ENCODE results near the gene GNAL.

Gene GNAL

GRCh38 chr18:11739893-11740292, 50.8 kb downstream of the GNAL start:
- TF ChIP-seq BACH2 (CRISPR knock-in tag; IDR thresholded peaks at IDR 0.05; ENCODE audit: borderline replicate concordance) (no peak), CREB5 (CRISPR knock-in tag; IDR thresholded peaks at IDR 0.05; ENCODE audit: low read depth) (no peak), TCF4 (CRISPR knock-in tag; IDR thresholded peaks at IDR 0.05; ENCODE audit: borderline replicate concordance) (no peak), GLIS3 (CRISPR knock-in tag; IDR thresholded peaks at IDR 0.05) (no peak), RARB (CRISPR knock-in tag; IDR thresholded peaks at IDR 0.05) (no peak), ZFP30 (CRISPR knock-in tag; IDR thresholded peaks at IDR 0.05) (no peak), ESRRG (CRISPR knock-in tag; IDR thresholded peaks at IDR 0.05) (no peak), CSDC2 (CRISPR knock-in tag; IDR thresholded peaks at IDR 0.05) (no peak), POU6F1 (CRISPR knock-in tag; IDR thresholded peaks at IDR 0.05; ENCODE audit: borderline replicate concordance, low read depth) (no peak), ISL1 (CRISPR knock-in tag; IDR thresholded peaks at IDR 0.05) (no peak), ZNF70 (CRISPR knock-in tag; IDR thresholded peaks at IDR 0.05) (no peak)
- ATAC-seq, result no peak

- no peak for ATAC-seq
- TF ChIP-seq POU6F1 (CRISPR knock-in tag; IDR thresholded peaks at IDR 0.05; ENCODE audit: borderline replicate concordance, low read depth), result no peak
- no peak for TF ChIP-seq CSDC2 (CRISPR knock-in tag; IDR thresholded peaks at IDR 0.05)
- no peak for TF ChIP-seq ARNTL (CRISPR knock-in tag; IDR thresholded peaks at IDR 0.05; ENCODE audit: borderline replicate concordance, low read depth)
- TF ChIP-seq PPARA (CRISPR knock-in tag; IDR thresholded peaks at IDR 0.05; ENCODE audit: borderline replicate concordance), result no peak
- no peak for TF ChIP-seq SNAI2 (CRISPR knock-in tag; IDR thresholded peaks at IDR 0.05)
- TF ChIP-seq ZNF565 (CRISPR knock-in tag; conservative IDR thresholded peaks at IDR 0.05; ENCODE audit: low read depth), result no peak
- TF ChIP-seq OSR1 (CRISPR knock-in tag; IDR thresholded peaks at IDR 0.05), result no peak
- TF ChIP-seq GLIS3 (CRISPR knock-in tag; IDR thresholded peaks at IDR 0.05), result no peak
- no peak for TF ChIP-seq ZFP30 (CRISPR knock-in tag; IDR thresholded peaks at IDR 0.05)
- TF ChIP-seq TSHZ2 (CRISPR knock-in tag; IDR thresholded peaks at IDR 0.05), result no peak
- TF ChIP-seq RARB (CRISPR knock-in tag; IDR thresholded peaks at IDR 0.05), result no peak
- TF ChIP-seq ESRRG (CRISPR knock-in tag; IDR thresholded peaks at IDR 0.05), result no peak
- TF ChIP-seq TOX (CRISPR knock-in tag; IDR thresholded peaks at IDR 0.05; ENCODE audit: borderline replicate concordance), result no peak
- no peak for TF ChIP-seq CREB5 (CRISPR knock-in tag; IDR thresholded peaks at IDR 0.05; ENCODE audit: low read depth)
- TF ChIP-seq ZNF8 (CRISPR knock-in tag; IDR thresholded peaks at IDR 0.05), result no peak
- no peak for TF ChIP-seq ZNF70 (CRISPR knock-in tag; IDR thresholded peaks at IDR 0.05)
These were observed 51.4 kb downstream of the GNAL start for GRCh38 chr18:11740461-11740860.

GRCh38 chr18:11741505-11742145, 52.6 kb downstream of the GNAL start:
- 0 out of 3 replicates have a peak, but pooled peaks have one; percentile 44 for ATAC-seq

More at GRCh38 chr18:11741505-11742145, 52.6 kb downstream of the GNAL start:
- TF ChIP-seq CSRNP3 (CRISPR knock-in tag; IDR thresholded peaks at IDR 0.05) (no peak), OSR1 (CRISPR knock-in tag; IDR thresholded peaks at IDR 0.05) (no peak), POU6F1 (CRISPR knock-in tag; IDR thresholded peaks at IDR 0.05; ENCODE audit: borderline replicate concordance, low read depth) (no peak), TCF4 (CRISPR knock-in tag; IDR thresholded peaks at IDR 0.05; ENCODE audit: borderline replicate concordance) (no peak), ZNF70 (CRISPR knock-in tag; IDR thresholded peaks at IDR 0.05) (no peak), SNAI2 (CRISPR knock-in tag; IDR thresholded peaks at IDR 0.05) (no peak), ZNF8 (CRISPR knock-in tag; IDR thresholded peaks at IDR 0.05) (no peak)
